A673 (cell line): ENCODE results near the gene FASTK.

Experiments used
- EZH2 ChIP-seq: fragments of 200-600 bp; sonication (generic); IDR thresholded peaks from 2 replicates; pipeline ENCODE4 v1.6.1; 2017; ENCODE audit warnings: borderline replicate concordance, low read depth, mild to moderate bottlenecking, mixed read lengths, antibody characterized with exemption, low read length; ENCODE audit not compliant: poor library complexity, severe bottlenecking
- TF ChIP-seq, protein P1 (sequence below): fragments of 300-800, 200-600 bp; sonication (generic); conservative IDR thresholded peaks from 2 replicates; pipeline ENCODE4 v1.5.1; 2017; ENCODE audit warnings: low read depth, mild to moderate bottlenecking, antibody characterized with exemption, low read length, moderate library complexity, mixed read lengths

DNA sequence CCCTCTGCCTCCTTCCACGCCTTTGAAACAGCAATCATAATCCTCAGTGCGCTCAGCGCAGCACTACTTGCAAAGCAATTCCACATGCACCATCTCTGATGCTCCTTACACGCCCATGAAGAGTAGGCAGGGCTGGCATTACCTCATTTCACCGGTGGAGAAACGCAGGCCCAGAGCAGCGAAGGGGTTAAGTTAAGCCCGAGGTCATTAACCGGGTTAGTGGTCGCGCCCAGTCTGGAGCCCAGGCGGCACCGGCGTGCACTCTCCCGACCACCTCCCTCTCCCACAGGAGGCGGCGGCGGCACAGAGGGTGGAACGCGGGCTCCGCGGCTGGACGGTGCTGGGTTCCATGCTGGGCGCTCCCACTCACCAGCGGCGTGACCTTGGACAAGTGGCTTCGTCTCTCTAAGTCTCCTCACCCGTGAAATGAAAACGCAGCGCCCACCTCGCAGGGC is 515 bp downstream of the FASTK start:
- TF ChIP-seq, protein P1, sequence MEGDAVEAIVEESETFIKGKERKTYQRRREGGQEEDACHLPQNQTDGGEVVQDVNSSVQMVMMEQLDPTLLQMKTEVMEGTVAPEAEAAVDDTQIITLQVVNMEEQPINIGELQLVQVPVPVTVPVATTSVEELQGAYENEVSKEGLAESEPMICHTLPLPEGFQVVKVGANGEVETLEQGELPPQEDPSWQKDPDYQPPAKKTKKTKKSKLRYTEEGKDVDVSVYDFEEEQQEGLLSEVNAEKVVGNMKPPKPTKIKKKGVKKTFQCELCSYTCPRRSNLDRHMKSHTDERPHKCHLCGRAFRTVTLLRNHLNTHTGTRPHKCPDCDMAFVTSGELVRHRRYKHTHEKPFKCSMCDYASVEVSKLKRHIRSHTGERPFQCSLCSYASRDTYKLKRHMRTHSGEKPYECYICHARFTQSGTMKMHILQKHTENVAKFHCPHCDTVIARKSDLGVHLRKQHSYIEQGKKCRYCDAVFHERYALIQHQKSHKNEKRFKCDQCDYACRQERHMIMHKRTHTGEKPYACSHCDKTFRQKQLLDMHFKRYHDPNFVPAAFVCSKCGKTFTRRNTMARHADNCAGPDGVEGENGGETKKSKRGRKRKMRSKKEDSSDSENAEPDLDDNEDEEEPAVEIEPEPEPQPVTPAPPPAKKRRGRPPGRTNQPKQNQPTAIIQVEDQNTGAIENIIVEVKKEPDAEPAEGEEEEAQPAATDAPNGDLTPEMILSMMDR: no peak
- no peak for TF ChIP-seq EZH2
